ENCODE data around the gene PTPRZ1. TPM values are rescaled to one million over a fixed set of nuclear protein-coding genes. Genes with fewer than 3 reads are reported as not detected.
A peak's percentile ranks its signal among the peaks of the same experiment; 100 is the strongest.

PTPRZ1 gene
- total and polyA plus RNA-seq, 2 of the 8 experiments (the other 6 are each of a cell fraction or from before 2014, with no cell fraction given): 112 to 135 TPM

DNA sequence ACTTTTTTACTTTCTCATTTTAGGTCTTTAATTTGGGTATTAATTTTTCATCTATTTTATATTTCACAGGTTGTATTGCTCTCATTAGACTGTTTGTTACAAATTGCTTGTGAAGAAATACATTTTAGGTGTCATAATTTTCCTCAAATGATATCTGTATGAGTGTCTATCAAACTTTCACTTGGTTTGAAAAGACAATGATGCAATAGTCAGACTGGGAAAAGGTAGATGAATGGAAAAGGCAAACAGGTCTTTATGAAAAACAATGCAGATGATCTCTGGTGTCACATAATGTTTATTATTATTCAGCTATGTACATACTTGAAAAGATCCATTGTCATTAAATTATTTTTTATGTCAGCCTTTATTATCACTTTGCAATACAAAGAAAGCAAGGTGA lies 80.2 kb downstream of the PTPRZ1 start (continued):
- TF ChIP-seq, protein P1, sequence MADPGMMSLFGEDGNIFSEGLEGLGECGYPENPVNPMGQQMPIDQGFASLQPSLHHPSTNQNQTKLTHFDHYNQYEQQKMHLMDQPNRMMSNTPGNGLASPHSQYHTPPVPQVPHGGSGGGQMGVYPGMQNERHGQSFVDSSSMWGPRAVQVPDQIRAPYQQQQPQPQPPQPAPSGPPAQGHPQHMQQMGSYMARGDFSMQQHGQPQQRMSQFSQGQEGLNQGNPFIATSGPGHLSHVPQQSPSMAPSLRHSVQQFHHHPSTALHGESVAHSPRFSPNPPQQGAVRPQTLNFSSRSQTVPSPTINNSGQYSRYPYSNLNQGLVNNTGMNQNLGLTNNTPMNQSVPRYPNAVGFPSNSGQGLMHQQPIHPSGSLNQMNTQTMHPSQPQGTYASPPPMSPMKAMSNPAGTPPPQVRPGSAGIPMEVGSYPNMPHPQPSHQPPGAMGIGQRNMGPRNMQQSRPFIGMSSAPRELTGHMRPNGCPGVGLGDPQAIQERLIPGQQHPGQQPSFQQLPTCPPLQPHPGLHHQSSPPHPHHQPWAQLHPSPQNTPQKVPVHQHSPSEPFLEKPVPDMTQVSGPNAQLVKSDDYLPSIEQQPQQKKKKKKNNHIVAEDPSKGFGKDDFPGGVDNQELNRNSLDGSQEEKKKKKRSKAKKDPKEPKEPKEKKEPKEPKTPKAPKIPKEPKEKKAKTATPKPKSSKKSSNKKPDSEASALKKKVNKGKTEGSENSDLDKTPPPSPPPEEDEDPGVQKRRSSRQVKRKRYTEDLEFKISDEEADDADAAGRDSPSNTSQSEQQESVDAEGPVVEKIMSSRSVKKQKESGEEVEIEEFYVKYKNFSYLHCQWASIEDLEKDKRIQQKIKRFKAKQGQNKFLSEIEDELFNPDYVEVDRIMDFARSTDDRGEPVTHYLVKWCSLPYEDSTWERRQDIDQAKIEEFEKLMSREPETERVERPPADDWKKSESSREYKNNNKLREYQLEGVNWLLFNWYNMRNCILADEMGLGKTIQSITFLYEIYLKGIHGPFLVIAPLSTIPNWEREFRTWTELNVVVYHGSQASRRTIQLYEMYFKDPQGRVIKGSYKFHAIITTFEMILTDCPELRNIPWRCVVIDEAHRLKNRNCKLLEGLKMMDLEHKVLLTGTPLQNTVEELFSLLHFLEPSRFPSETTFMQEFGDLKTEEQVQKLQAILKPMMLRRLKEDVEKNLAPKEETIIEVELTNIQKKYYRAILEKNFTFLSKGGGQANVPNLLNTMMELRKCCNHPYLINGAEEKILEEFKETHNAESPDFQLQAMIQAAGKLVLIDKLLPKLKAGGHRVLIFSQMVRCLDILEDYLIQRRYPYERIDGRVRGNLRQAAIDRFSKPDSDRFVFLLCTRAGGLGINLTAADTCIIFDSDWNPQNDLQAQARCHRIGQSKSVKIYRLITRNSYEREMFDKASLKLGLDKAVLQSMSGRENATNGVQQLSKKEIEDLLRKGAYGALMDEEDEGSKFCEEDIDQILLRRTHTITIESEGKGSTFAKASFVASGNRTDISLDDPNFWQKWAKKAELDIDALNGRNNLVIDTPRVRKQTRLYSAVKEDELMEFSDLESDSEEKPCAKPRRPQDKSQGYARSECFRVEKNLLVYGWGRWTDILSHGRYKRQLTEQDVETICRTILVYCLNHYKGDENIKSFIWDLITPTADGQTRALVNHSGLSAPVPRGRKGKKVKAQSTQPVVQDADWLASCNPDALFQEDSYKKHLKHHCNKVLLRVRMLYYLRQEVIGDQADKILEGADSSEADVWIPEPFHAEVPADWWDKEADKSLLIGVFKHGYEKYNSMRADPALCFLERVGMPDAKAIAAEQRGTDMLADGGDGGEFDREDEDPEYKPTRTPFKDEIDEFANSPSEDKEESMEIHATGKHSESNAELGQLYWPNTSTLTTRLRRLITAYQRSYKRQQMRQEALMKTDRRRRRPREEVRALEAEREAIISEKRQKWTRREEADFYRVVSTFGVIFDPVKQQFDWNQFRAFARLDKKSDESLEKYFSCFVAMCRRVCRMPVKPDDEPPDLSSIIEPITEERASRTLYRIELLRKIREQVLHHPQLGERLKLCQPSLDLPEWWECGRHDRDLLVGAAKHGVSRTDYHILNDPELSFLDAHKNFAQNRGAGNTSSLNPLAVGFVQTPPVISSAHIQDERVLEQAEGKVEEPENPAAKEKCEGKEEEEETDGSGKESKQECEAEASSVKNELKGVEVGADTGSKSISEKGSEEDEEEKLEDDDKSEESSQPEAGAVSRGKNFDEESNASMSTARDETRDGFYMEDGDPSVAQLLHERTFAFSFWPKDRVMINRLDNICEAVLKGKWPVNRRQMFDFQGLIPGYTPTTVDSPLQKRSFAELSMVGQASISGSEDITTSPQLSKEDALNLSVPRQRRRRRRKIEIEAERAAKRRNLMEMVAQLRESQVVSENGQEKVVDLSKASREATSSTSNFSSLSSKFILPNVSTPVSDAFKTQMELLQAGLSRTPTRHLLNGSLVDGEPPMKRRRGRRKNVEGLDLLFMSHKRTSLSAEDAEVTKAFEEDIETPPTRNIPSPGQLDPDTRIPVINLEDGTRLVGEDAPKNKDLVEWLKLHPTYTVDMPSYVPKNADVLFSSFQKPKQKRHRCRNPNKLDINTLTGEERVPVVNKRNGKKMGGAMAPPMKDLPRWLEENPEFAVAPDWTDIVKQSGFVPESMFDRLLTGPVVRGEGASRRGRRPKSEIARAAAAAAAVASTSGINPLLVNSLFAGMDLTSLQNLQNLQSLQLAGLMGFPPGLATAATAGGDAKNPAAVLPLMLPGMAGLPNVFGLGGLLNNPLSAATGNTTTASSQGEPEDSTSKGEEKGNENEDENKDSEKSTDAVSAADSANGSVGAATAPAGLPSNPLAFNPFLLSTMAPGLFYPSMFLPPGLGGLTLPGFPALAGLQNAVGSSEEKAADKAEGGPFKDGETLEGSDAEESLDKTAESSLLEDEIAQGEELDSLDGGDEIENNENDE (IDR thresholded peaks at IDR 0.05; ENCODE audit: insufficient replicate concordance, low read length): no peak
- TF ChIP-seq CEBPB (IDR thresholded peaks at IDR 0.05; ENCODE audit: low read depth, low read length) (peak; percentile 85), JUND (IDR thresholded peaks at IDR 0.05; ENCODE audit: low read length) (0 out of 2 replicates have a peak, but pooled peaks have one; percentile 32)

All from H1 (cell line).